ENCODE data around the gene ACTL7A. TPM values are rescaled to one million over a fixed set of nuclear protein-coding genes. Genes with fewer than 3 reads are reported as not detected.

Gene ACTL7A
- total RNA-seq, 3 donors from 2014 or later: not detected

DNA sequence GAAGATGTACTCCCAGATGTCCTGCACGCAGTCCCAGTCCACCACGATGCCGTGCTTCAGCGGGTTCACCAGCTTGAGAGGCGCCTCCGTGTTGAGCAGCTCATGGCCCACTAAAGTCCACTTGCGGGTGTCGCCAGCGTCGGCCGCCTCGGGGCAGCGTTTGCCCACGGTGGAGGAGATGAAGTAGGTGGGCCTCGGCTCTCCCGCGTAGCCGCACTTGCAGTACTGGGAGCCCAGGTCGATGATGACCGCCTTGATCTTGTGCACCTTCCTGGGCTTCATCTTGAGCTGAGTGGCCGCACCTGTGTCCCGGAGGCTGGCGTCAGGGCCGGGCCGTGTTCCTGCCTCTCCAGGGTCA, 6.6 kb upstream of the ACTL7A start:
- H3K27ac ChIP-seq: no peak overlapping the region
- H3K9me3 ChIP-seq: no peaks in the 10 kb centered on the region
- H3K27me3 ChIP-seq: no peaks in the 10 kb centered on the region
- intact Hi-C loops (cut with DNase I; ENCODE audit: low total_unique reads): no loop called here
- no peaks in the 10 kb centered on the region for H3K4me1 ChIP-seq
- no peak for DNase-seq (ENCODE audit: low spot score in 2 of 2)
- TF ChIP-seq POLR2AphosphoS5 (IDR thresholded peaks at IDR 0.05): no peak
- TF ChIP-seq, protein P1, sequence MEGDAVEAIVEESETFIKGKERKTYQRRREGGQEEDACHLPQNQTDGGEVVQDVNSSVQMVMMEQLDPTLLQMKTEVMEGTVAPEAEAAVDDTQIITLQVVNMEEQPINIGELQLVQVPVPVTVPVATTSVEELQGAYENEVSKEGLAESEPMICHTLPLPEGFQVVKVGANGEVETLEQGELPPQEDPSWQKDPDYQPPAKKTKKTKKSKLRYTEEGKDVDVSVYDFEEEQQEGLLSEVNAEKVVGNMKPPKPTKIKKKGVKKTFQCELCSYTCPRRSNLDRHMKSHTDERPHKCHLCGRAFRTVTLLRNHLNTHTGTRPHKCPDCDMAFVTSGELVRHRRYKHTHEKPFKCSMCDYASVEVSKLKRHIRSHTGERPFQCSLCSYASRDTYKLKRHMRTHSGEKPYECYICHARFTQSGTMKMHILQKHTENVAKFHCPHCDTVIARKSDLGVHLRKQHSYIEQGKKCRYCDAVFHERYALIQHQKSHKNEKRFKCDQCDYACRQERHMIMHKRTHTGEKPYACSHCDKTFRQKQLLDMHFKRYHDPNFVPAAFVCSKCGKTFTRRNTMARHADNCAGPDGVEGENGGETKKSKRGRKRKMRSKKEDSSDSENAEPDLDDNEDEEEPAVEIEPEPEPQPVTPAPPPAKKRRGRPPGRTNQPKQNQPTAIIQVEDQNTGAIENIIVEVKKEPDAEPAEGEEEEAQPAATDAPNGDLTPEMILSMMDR (IDR thresholded peaks at IDR 0.05): no peak
- TF ChIP-seq POLR2A (IDR thresholded peaks at IDR 0.05): no peak
- H3K4me3 ChIP-seq: no peak overlapping the region
- no peaks in the 10 kb centered on the region for H3K36me3 ChIP-seq

DNA sequence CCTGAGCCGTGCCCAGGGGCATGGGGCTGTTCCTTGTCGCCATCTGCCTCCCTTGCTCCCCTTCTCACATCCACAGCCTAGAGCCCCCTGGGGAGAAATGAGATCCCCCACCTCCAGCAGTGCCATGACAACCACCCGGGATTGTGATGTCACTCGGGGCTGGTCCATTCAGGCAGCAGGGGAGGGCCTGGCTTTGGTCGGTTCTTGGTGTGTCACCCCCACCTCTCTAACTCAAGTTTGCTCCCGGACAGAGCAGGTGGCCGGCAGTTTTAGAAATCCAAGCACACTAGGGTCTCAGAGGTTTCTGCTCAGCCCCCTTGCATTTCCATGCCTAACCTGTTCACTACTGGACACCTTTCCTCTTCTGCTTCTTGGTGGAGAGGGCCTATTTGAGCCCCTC, 6.2 kb upstream of the ACTL7A start, which contains the start of gene ACTL7B:
Gene ACTL7B, minus strand, starts transcription at position 99 of the 400 bp plus-strand sequence. Its CDS starts 56 bp downstream, at position 43.
- Histone ChIP-seq H3K9me3 (no peaks in the 10 kb centered on the region), H3K4me1 (no peaks in the 10 kb centered on the region), H3K4me3 (no peak within 1 kb of the TSS), H3K27ac (no peak within 1 kb of the TSS), H3K36me3 (no peaks in the 10 kb centered on the region), H3K27me3 (no peaks in the 10 kb centered on the region)
- no peak for TF ChIP-seq POLR2A (IDR thresholded peaks at IDR 0.05)
- TF ChIP-seq POLR2AphosphoS5 (IDR thresholded peaks at IDR 0.05): no peak
- no peak for DNase-seq (ENCODE audit: low spot score in 2 of 2)
- intact Hi-C loops (cut with DNase I; ENCODE audit: low total_unique reads): no loop called here

DNA sequence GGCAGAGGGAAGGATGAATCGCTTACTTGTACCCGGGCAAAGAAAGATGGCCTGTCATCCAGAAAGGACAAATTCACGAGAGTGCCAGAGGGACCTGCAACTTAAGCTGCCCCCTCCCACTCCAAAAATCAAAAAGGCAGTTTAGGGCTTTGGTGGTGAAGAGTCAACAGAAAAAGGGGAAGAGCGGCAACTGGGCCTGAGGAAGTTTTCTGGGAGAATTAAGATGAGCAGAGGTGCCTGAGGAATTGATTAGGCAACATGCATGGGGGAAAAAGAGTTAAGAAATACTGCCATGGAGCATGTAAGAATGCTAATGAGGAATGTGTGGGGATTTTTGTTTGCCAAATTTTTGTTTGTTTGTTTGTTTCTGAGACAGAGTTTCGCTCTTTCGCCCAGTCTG, 4.5 kb upstream of the ACTL7A start:
- intact Hi-C loops (cut with DNase I; ENCODE audit: low total_unique reads): no loop called here

DNA sequence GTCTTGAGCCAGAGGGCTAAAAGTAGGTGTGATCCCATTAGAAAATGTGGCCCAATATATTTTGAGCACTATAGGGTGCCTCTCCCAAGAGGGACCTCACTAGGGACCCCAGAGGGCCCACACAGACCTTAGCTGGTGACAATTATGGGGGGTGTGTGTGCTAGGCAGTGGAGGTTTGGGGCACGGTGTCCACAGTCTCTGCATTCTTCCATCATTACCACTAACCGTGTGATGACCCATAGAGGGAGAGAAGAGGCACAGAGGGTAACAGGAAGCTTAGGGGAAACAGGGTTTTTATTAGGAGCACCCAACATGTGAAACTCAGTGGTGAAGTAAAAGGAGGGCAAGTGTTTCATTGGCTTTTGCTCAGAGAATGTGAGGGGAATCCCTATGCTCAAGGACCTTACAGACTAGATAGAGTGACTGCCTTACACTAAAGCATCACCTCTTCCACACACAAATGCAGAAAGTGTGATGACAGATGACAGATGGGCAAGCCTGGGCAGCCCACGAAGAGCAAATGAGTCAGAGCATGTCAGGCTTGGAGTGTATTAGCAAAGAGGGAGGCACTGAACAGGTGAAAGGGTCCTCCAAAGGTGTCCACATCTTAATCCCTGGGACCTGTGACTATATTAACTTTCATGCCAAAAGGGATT, 2.5 kb upstream of the ACTL7A start:
- DNase-seq (ENCODE audit: low spot score in 2 of 2): no peak
- Histone ChIP-seq H3K27ac (no peak overlapping the region), H3K27me3 (no peaks in the 10 kb centered on the region), H3K4me3 (no peak overlapping the region), H3K9me3 (no peaks in the 10 kb centered on the region), H3K36me3 (no peaks in the 10 kb centered on the region), H3K4me1 (no peaks in the 10 kb centered on the region)
- TF ChIP-seq POLR2A (IDR thresholded peaks at IDR 0.05) (no peak), POLR2AphosphoS5 (IDR thresholded peaks at IDR 0.05) (no peak)
- TF ChIP-seq, protein P1 (IDR thresholded peaks at IDR 0.05): no peak
- intact Hi-C loops (cut with DNase I; ENCODE audit: low total_unique reads): no loop called here

More for the DNA sequence above, 4.5 kb upstream of the ACTL7A start:
- Histone ChIP-seq H3K9me3 (no peaks in the 10 kb centered on the region), H3K27ac (no peak overlapping the region), H3K36me3 (no peaks in the 10 kb centered on the region), H3K27me3 (no peaks in the 10 kb centered on the region), H3K4me1 (no peaks in the 10 kb centered on the region), H3K4me3 (no peak overlapping the region)
- no peak for DNase-seq (ENCODE audit: low spot score in 2 of 2)
- TF ChIP-seq, protein P1 (IDR thresholded peaks at IDR 0.05): no peak
- TF ChIP-seq POLR2AphosphoS5 (IDR thresholded peaks at IDR 0.05) (no peak), POLR2A (IDR thresholded peaks at IDR 0.05) (no peak)

DNA sequence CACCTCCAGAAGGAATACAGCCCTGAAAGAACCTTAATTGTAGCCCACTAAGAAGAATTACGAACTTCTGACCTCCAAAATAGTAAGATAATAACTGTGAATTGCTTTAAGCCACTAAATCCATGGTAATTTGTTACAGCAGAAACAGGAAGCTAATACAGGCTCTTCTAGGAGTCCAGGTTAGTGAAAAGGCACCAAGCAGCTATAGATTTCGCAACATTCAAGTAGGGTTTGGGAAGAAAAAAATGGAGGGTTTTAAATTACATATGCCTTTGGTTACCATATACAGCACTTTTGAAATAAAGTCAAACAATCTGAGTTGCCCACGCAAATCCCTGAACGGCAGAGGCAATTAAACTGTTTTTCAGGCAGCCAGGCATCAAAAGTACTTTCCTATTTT, 1.7 kb upstream of the ACTL7A start:
- no peaks in the 10 kb centered on the region for H3K4me1 ChIP-seq
- intact Hi-C loops (cut with DNase I; ENCODE audit: low total_unique reads): no loop called here
- TF ChIP-seq, protein P1 (IDR thresholded peaks at IDR 0.05): no peak
- TF ChIP-seq POLR2A (IDR thresholded peaks at IDR 0.05) (no peak), POLR2AphosphoS5 (IDR thresholded peaks at IDR 0.05) (no peak)
- no peak overlapping the region for H3K4me3 ChIP-seq
- no peaks in the 10 kb centered on the region for H3K36me3 ChIP-seq
- no peaks in the 10 kb centered on the region for H3K27me3 ChIP-seq
- no peaks in the 10 kb centered on the region for H3K9me3 ChIP-seq
- H3K27ac ChIP-seq: no peak overlapping the region
- no peak for DNase-seq (ENCODE audit: low spot score in 2 of 2)
